HCT116 (cell line): ENCODE measurements around the gene CDH23. TPM values are rescaled to one million over a fixed set of nuclear protein-coding genes. Genes with fewer than 3 reads are reported as not detected.

Source experiments
- ATAC-seq: fragments of 200-7000 bp; cut with Tn5 transposase; 2 replicates; pipeline ENCODE4 v1.9.1; 2020; ENCODE audit warnings: mild to moderate bottlenecking, moderate library complexity
- BruUV-seq: library from RNA; stranded (reverse); fragments of 400-500 nt; replicated peaks from 2 replicates; lab custom pipeline; 2021; lab: Mats Ljungman, UMichigan
- CTCF ChIA-PET: fragments of 300-600 bp; sonication (Branson Sonifier 250); formaldehyde crosslinking; loops from one replicate; lab custom pipeline; 2021; ENCODE audit warnings: antibody characterized with exemption; lab: Charles Lee
- POLR2A ChIA-PET: fragments of 300-600, 350-600 bp; sonication (Branson Sonifier 250); formaldehyde crosslinking; loops from one replicate; lab custom pipeline; 2021; ENCODE audit warnings: antibody characterized with exemption; lab: Charles Lee
- RAD21 ChIA-PET, 2 experiments: fragments of 300-600 bp; sonication (Branson Sonifier 250); formaldehyde crosslinking; loops; one replicate each; lab custom pipeline; 2023; ENCODE audit warnings: low total read pairs in 2 of 2; ENCODE audit not compliant: uncharacterized antibody in 2 of 2, unreplicated experiment in 2 of 2, low non-redundant PET in 1 of 2; lab: Charles Lee
- DNase-seq: peaks from one replicate; pipeline ENCODE4 v3.0.0-alpha.2; 2010; ENCODE audit warnings: low read depth, low spot score
- H2AFZ ChIP-seq: fragments of 200-600 bp; shearing (Covaris generic), sonication (generic); 2 replicates; pipeline ENCODE4 v1.6.1; 2017; ENCODE audit warnings: low read depth, mixed run types, mixed read lengths, antibody characterized with exemption, low read length; ENCODE audit not compliant: poor library complexity, severe bottlenecking
- H3K27ac ChIP-seq: 2 replicates; pipeline ENCODE4 v1.5.1; 2012; ENCODE audit warnings: low read depth, low read length
- H3K27me3 ChIP-seq: fragments of 200-600 bp; sonication (generic); 2 replicates; pipeline ENCODE4 v1.6.1; 2016; ENCODE audit warnings: mixed run types, low read length, mixed read lengths; ENCODE audit not compliant: insufficient read depth
- H3K36me3 ChIP-seq, 2 experiments: fragments of 200-500 bp in 1 of 2; fragments of 200-600 bp in 1 of 2; sonication (Bioruptor generic) in 1 of 2; sonication (generic) in 1 of 2; 2 replicates each; pipeline versions ENCODE4 v1.5.1 to v1.6.1; 2014 to 2016; ENCODE audit warnings: low read length in 2 of 2, inconsistent platforms in 1 of 2, mixed read lengths in 1 of 2, mixed run types in 1 of 2; ENCODE audit not compliant: insufficient read depth in 2 of 2, control insufficient read depth in 1 of 2
- H3K4me1 ChIP-seq, 2 experiments: fragments of 200-600 bp in 1 of 2; sonication (generic) in 1 of 2; 2 replicates each; pipeline versions ENCODE4 v1.5.1 to v1.6.1; 2012 to 2017; ENCODE audit warnings: low read length in 2 of 2, inconsistent platforms in 1 of 2, mild to moderate bottlenecking in 1 of 2, mixed read lengths in 1 of 2, mixed run types in 1 of 2, moderate library complexity in 1 of 2; ENCODE audit not compliant: insufficient read depth in 2 of 2, control insufficient read depth in 1 of 2
- H3K4me2 ChIP-seq: fragments of 200-600 bp; sonication (generic); 2 replicates; pipeline ENCODE4 v1.6.1; 2017; ENCODE audit warnings: mixed run types, low read length, mixed read lengths
- H3K4me3 ChIP-seq, 2 experiments: fragments of 200-600 bp in 1 of 2; sonication (generic) in 1 of 2; replicated peaks in 1 of 2; 2 replicates each; pipeline ENCODE4 v1.5.1; 2011 to 2016; ENCODE audit warnings: low read length in 2 of 2, control low read depth in 1 of 2, low read depth in 1 of 2, mild to moderate bottlenecking in 1 of 2, mixed read lengths in 1 of 2, mixed run types in 1 of 2
- H3K79me2 ChIP-seq: fragments of 200-600 bp; sonication (generic); 2 replicates; pipeline ENCODE4 v1.6.1; 2017; ENCODE audit warnings: mild to moderate bottlenecking, mixed run types, low read length, moderate library complexity, mixed read lengths; ENCODE audit not compliant: insufficient read depth
- H3K9ac ChIP-seq: fragments of 200-600 bp; sonication (generic); 2 replicates; pipeline ENCODE4 v1.6.1; 2016; ENCODE audit warnings: low read length, mixed read lengths
- H3K9me2 ChIP-seq: fragments of 200-600 bp; sonication (generic), shearing (Covaris generic); 2 replicates; pipeline ENCODE4 v1.6.1; 2017; ENCODE audit warnings: mixed run types, mild to moderate bottlenecking, moderate library complexity; ENCODE audit not compliant: insufficient read depth
- H3K9me3 ChIP-seq, 2 experiments: fragments of 200-500 bp in 1 of 2; fragments of 200-600 bp in 1 of 2; sonication (Bioruptor generic) in 1 of 2; sonication (generic) in 1 of 2; 2 replicates each; pipeline ENCODE4 v1.6.1; 2014 to 2017; ENCODE audit warnings: low read length in 2 of 2, mixed read lengths in 2 of 2, inconsistent platforms in 1 of 2, low read depth in 1 of 2, mild to moderate bottlenecking in 1 of 2, mixed run types in 1 of 2, moderate library complexity in 1 of 2; ENCODE audit not compliant: control insufficient read depth in 1 of 2, insufficient read depth in 1 of 2
- H4K20me1 ChIP-seq: fragments of 200-600 bp; sonication (generic), shearing (Covaris generic); 2 replicates; pipeline ENCODE4 v1.6.1; 2017; ENCODE audit warnings: mixed run types, mild to moderate bottlenecking, moderate library complexity; ENCODE audit not compliant: insufficient read depth
- CBX3 ChIP-seq: IDR thresholded peaks from 2 replicates; pipeline ENCODE4 v1.6.1; 2012; ENCODE audit warnings: low read depth
- ELF1 ChIP-seq: IDR thresholded peaks from 2 replicates; pipeline ENCODE4 v1.6.1; 2012; ENCODE audit warnings: low read depth, borderline replicate concordance
- EZH2phosphoT487 ChIP-seq: fragments of 200-600 bp; IDR thresholded peaks from 2 replicates; pipeline ENCODE4 v1.6.1; 2018; ENCODE audit warnings: antibody characterized with exemption, borderline replicate concordance
- JUND ChIP-seq: IDR thresholded peaks from 2 replicates; pipeline ENCODE4 v1.6.1; 2012
- SRF ChIP-seq: IDR thresholded peaks from 2 replicates; pipeline ENCODE4 v1.6.1; 2012; ENCODE audit warnings: low read depth
- TCF7L2 ChIP-seq: IDR thresholded peaks from 2 replicates; pipeline ENCODE4 v1.7.0; 2011; ENCODE audit warnings: borderline replicate concordance, inconsistent platforms; ENCODE audit not compliant: insufficient read depth, insufficient read length; ENCODE audit errors: extremely low read depth
- ZNF274 ChIP-seq: fragments of 200-500 bp; sonication (Bioruptor generic); IDR thresholded peaks from 2 replicates; pipeline ENCODE4 v1.6.1; 2014; ENCODE audit warnings: mild to moderate bottlenecking, low read depth, low read length, inconsistent platforms
- intact Hi-C: fragments of 100-400 bp; cut with micrococcal nuclease; formaldehyde crosslinking; loops from 2 replicates; pipeline ENCODE4 v1.10.0; 2022
- total RNA-seq: library from RNA; stranded (reverse); gene quantifications from one replicate; pipeline ENCODE4 v1.2.1, GENCODE V29; 2021; ENCODE audit not compliant: unreplicated experiment
- TF ChIP-seq, protein P1 (sequence below), 3 experiments: fragments of 200-600 bp in 1 of 3; sonication (generic) in 1 of 3; IDR thresholded peaks in 2 of 3; conservative IDR thresholded peaks in 1 of 3; 2 replicates each; pipeline ENCODE4 v1.5.1; 2012 to 2017; ENCODE audit warnings: low read depth in 2 of 3, low read length in 2 of 3, antibody characterized with exemption in 1 of 3, borderline replicate concordance in 1 of 3, control low read depth in 1 of 3, mild to moderate bottlenecking in 1 of 3, mixed read lengths in 1 of 3, mixed run types in 1 of 3, moderate library complexity in 1 of 3; ENCODE audit not compliant: insufficient read depth in 1 of 3
- TF ChIP-seq, protein P2 (sequence below): IDR thresholded peaks from 2 replicates; pipeline ENCODE4 v1.6.1; 2012; ENCODE audit warnings: low read depth
- TF ChIP-seq, protein P3 (sequence below): IDR thresholded peaks from 2 replicates; pipeline ENCODE4 v1.6.1; 2012

Gene CDH23
- total RNA-seq, 1 experiment from 2014 or later = not detected

DNA sequence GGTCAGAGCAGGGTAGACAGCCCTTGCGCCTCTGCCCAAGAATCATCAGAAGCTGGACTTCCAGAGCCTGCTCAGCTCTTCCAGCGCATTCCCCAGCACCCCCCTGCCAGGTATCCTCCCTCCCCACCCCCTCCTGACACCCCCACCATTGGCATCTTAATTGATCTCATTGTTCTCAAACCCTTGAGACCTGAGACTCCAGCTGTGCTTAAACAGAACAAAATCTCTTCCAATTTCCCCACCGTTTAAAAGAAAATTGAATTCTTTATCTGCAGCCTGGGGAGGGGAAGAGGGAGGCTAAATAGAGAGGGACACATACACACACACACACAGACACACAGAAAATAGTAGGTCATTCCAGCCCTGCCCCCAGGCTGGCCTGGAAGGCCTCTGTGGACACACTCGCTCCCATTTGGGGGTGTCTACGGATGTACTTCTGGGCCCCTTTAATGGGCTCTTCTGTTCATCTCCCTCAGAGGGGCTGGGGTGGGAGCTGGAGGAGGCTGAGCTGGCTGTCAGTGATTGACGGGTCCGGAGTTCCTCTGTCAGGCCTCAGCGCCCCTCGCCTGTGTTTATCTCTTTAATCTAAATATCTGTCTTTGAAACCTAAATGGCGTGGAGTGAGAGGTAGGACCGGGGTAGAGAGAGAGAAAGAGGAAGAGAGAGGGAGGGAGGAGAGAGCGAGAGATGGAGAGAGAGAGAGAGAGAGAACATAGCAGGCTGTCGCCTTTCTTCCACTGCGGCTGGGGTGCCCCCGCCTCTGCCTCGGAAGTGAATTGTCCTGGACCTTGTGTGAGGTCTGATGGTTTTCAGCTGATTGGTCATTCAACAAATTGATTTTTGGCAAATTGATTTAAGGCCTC is 261.1 kb downstream of the CDH23 start:
- Histone ChIP-seq H3K9ac (no peak overlapping the region), H3K27me3 (no peaks in the 10 kb centered on the region), H4K20me1 (no peaks in the 10 kb centered on the region), H3K27ac (no peak overlapping the region), H3K4me3 (no peak overlapping the region), H3K36me3 (no peaks in the 10 kb centered on the region), H3K79me2 (no peaks in the 10 kb centered on the region), H3K4me1 (no peaks in the 10 kb centered on the region), H3K9me2 (no peaks in the 10 kb centered on the region), H3K4me2 (no peak overlapping the region), H2AFZ (no peak overlapping the region), H3K9me3 (no peaks in the 10 kb centered on the region)
- no peak for ATAC-seq
- CTCF ChIA-PET = no interaction called here
- intact Hi-C loops = no loop called here
- TF ChIP-seq, protein P1, sequence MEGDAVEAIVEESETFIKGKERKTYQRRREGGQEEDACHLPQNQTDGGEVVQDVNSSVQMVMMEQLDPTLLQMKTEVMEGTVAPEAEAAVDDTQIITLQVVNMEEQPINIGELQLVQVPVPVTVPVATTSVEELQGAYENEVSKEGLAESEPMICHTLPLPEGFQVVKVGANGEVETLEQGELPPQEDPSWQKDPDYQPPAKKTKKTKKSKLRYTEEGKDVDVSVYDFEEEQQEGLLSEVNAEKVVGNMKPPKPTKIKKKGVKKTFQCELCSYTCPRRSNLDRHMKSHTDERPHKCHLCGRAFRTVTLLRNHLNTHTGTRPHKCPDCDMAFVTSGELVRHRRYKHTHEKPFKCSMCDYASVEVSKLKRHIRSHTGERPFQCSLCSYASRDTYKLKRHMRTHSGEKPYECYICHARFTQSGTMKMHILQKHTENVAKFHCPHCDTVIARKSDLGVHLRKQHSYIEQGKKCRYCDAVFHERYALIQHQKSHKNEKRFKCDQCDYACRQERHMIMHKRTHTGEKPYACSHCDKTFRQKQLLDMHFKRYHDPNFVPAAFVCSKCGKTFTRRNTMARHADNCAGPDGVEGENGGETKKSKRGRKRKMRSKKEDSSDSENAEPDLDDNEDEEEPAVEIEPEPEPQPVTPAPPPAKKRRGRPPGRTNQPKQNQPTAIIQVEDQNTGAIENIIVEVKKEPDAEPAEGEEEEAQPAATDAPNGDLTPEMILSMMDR (IDR thresholded peaks at IDR 0.05 in 2 of 3, conservative IDR thresholded peaks at IDR 0.05 in 1 of 3; ENCODE audit: borderline replicate concordance in 1 of 3, insufficient read depth in 1 of 3, low read depth in 2 of 3, low read length in 2 of 3) = no peak
- no peak for TF ChIP-seq ELF1
- TF ChIP-seq JUND = no peak
- no TSS peak for BruUV-seq
- RAD21 ChIA-PET = no interaction called here
- no peak for DNase-seq
- POLR2A ChIA-PET = no interaction called here

DNA sequence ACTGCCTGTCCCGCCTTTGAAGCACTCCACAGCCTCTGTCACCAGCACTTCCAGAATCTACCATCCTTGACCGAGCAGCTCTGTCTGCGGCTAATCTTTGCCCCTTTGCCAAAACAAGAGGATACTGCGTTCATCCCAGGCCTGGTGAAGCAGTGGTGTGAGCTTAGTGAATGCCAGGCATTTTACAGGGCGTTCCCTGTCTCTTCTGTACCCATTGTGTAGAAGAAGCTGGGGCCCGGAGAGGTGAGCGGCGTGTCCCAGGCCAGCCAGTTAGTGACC is 261.7 kb downstream of the CDH23 start:
- RAD21 ChIA-PET = no interaction called here
- BruUV-seq = no TSS peak
- Histone ChIP-seq H4K20me1 (no peaks in the 10 kb centered on the region), H3K27ac (no peak overlapping the region), H2AFZ (no peak overlapping the region), H3K4me1 (peaks cover 0 to 4% of the 10 kb centered on the region in 2 experiments; a peak in 2 of 4 replicates), H3K27me3 (no peaks in the 10 kb centered on the region), H3K9ac (no peak overlapping the region), H3K4me3 (no peak overlapping the region), H3K9me2 (no peaks in the 10 kb centered on the region), H3K79me2 (no peaks in the 10 kb centered on the region), H3K36me3 (no peaks in the 10 kb centered on the region), H3K4me2 (no peak overlapping the region), H3K9me3 (no peaks in the 10 kb centered on the region)
- intact Hi-C loops = no loop called here
- no peak for DNase-seq
- CTCF ChIA-PET = no interaction called here
- ATAC-seq = no peak
- POLR2A ChIA-PET = no interaction called here
- TF ChIP-seq CBX3 (no peak), ZNF274 (no peak), TCF7L2 (no peak), SRF (no peak), EZH2phosphoT487 (no peak)
- TF ChIP-seq, protein P2, sequence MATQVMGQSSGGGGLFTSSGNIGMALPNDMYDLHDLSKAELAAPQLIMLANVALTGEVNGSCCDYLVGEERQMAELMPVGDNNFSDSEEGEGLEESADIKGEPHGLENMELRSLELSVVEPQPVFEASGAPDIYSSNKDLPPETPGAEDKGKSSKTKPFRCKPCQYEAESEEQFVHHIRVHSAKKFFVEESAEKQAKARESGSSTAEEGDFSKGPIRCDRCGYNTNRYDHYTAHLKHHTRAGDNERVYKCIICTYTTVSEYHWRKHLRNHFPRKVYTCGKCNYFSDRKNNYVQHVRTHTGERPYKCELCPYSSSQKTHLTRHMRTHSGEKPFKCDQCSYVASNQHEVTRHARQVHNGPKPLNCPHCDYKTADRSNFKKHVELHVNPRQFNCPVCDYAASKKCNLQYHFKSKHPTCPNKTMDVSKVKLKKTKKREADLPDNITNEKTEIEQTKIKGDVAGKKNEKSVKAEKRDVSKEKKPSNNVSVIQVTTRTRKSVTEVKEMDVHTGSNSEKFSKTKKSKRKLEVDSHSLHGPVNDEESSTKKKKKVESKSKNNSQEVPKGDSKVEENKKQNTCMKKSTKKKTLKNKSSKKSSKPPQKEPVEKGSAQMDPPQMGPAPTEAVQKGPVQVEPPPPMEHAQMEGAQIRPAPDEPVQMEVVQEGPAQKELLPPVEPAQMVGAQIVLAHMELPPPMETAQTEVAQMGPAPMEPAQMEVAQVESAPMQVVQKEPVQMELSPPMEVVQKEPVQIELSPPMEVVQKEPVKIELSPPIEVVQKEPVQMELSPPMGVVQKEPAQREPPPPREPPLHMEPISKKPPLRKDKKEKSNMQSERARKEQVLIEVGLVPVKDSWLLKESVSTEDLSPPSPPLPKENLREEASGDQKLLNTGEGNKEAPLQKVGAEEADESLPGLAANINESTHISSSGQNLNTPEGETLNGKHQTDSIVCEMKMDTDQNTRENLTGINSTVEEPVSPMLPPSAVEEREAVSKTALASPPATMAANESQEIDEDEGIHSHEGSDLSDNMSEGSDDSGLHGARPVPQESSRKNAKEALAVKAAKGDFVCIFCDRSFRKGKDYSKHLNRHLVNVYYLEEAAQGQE = no peak
- TF ChIP-seq, protein P3, sequence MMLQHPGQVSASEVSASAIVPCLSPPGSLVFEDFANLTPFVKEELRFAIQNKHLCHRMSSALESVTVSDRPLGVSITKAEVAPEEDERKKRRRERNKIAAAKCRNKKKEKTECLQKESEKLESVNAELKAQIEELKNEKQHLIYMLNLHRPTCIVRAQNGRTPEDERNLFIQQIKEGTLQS = no peak
- TF ChIP-seq, protein P1 (IDR thresholded peaks at IDR 0.05 in 2 of 3, conservative IDR thresholded peaks at IDR 0.05 in 1 of 3; ENCODE audit: borderline replicate concordance in 1 of 3, insufficient read depth in 1 of 3, low read depth in 2 of 3, low read length in 2 of 3) = no peak
